GM12878 (cell line): ENCODE measurements around the gene RHOXF2. TPM values are rescaled to one million over a fixed set of nuclear protein-coding genes. Genes with fewer than 3 reads are reported as not detected.
"Not testable (repeated sequence)": the region's sequence is repeated elsewhere in the genome, so short reads cannot be mapped to it uniquely, and the experiment has no call there.

Source experiments
- ATAC-seq: fragments of 200-7000 bp; cut with Tn5 transposase; 3 replicates; pipeline ENCODE4 v1.9.1; 2020; ENCODE audit warnings: mild to moderate bottlenecking, moderate library complexity
- BruUV-seq: library from RNA; stranded (reverse); fragments of 400-500 nt; replicated peaks from 2 replicates; lab custom pipeline; 2021; lab: Mats Ljungman, UMichigan
- CTCF ChIA-PET: fragments of 300-600 bp; sonication (Branson Sonifier 250); formaldehyde crosslinking; extraction: SDS; loops from one replicate; lab custom pipeline; 2021; ENCODE audit warnings: inconsistent platforms; lab: Yijun Ruan, JAX
- POLR2A ChIA-PET: fragments of 350-600 bp; formaldehyde crosslinking; extraction: SDS; loops from one replicate; lab custom pipeline; 2021; ENCODE audit warnings: inconsistent platforms; lab: Charles Lee
- RAD21 ChIA-PET: fragments of 300-600 bp; sonication (Branson Sonifier 250); formaldehyde crosslinking; loops from one replicate; lab custom pipeline; 2023; ENCODE audit warnings: antibody characterized with exemption; ENCODE audit not compliant: unreplicated experiment; lab: Charles Lee
- SMC1A ChIA-PET: fragments of 300-600 bp; sonication (Branson Sonifier 250); formaldehyde crosslinking; loops from one replicate; lab custom pipeline; 2023; ENCODE audit not compliant: unreplicated experiment, uncharacterized antibody; lab: Charles Lee
- DNase-seq: peaks from one replicate; pipeline ENCODE4 v3.0.0-alpha.2; 2011; ENCODE audit warnings: low read depth, low spot score
- FAIRE-seq: peaks from 3 replicates; lab custom pipeline; 2011; peaks lifted over from hg19 to GRCh38; lab: Jason Lieb, UNC
- H2AFZ ChIP-seq: 2 replicates; pipeline ENCODE4 v1.6.0; 2011; ENCODE audit warnings: low read depth, low read length, control low read depth; ENCODE audit not compliant: control insufficient read depth
- H3K27ac ChIP-seq: 2 replicates; pipeline ENCODE4 v1.5.1; 2011; ENCODE audit warnings: control low read depth; ENCODE audit not compliant: control insufficient read depth, insufficient read depth
- H3K27me3 ChIP-seq, 2 experiments: replicated peaks in 1 of 2; 2 replicates each; pipeline versions ENCODE4 v1.6.0 to v1.6.1; 2011; ENCODE audit warnings: low read length in 1 of 2; ENCODE audit not compliant: control insufficient read depth in 2 of 2, insufficient read depth in 2 of 2
- H3K36me3 ChIP-seq, 2 experiments: 2 replicates each; pipeline ENCODE4 v1.5.1; 2011; ENCODE audit warnings: low read length in 1 of 2; ENCODE audit not compliant: control insufficient read depth in 2 of 2, insufficient read depth in 2 of 2
- H3K4me1 ChIP-seq: 2 replicates; pipeline ENCODE4 v1.6.1; 2011; ENCODE audit warnings: mild to moderate bottlenecking, low read length, moderate library complexity, mixed read lengths; ENCODE audit not compliant: control insufficient read depth, insufficient read depth
- H3K4me2 ChIP-seq: 2 replicates; pipeline ENCODE4 v1.6.0; 2011; ENCODE audit warnings: control low read depth; ENCODE audit not compliant: control insufficient read depth, insufficient read depth
- H3K4me3 ChIP-seq: fragments of 200-600 bp; sonication (generic); 2 replicates; pipeline ENCODE4 v1.5.1; 2016
- H3K79me2 ChIP-seq: 2 replicates; pipeline ENCODE4 v1.6.0; 2011; ENCODE audit warnings: low read length; ENCODE audit not compliant: control insufficient read depth, insufficient read depth
- H3K9ac ChIP-seq: 2 replicates; pipeline ENCODE4 v1.8.0; 2011; ENCODE audit warnings: low read length, control low read depth, mixed read lengths; ENCODE audit not compliant: control insufficient read depth, insufficient read depth
- H3K9me3 ChIP-seq: replicated peaks from 3 replicates; pipeline ENCODE4 v1.5.1; 2011; ENCODE audit warnings: mild to moderate bottlenecking, low read length; ENCODE audit not compliant: control insufficient read depth, insufficient read depth
- H4K20me1 ChIP-seq: 2 replicates; pipeline ENCODE4 v1.6.0; 2011; ENCODE audit not compliant: control insufficient read depth, insufficient read depth
- MLLT1 ChIP-seq: fragments of 450-650 bp; IDR thresholded peaks from 2 replicates; pipeline ENCODE4 v1.6.1; 2016; ENCODE audit warnings: mild to moderate bottlenecking
- MTA3 ChIP-seq: IDR thresholded peaks from 2 replicates; pipeline ENCODE4 v1.6.1; 2012; ENCODE audit warnings: low read length, inconsistent platforms, borderline replicate concordance
- PML ChIP-seq: IDR thresholded peaks from 2 replicates; pipeline ENCODE4 v1.6.1; 2012; ENCODE audit warnings: low read length, inconsistent platforms
- RELA ChIP-seq: fragments of 450-650 bp; IDR thresholded peaks from 2 replicates; pipeline ENCODE4 v1.8.0; 2014; ENCODE audit warnings: borderline replicate concordance; ENCODE audit not compliant: partially characterized antibody
- TAF1 ChIP-seq: IDR thresholded peaks from 2 replicates; pipeline ENCODE4 v1.6.1; 2011; ENCODE audit warnings: mild to moderate bottlenecking, low read depth, low read length, borderline replicate concordance
- WGBS: methylation state at CpG from one replicate; pipeline ENCODE4 v1.1.6; 2016; ENCODE audit warnings: low lambda C conversion rate; ENCODE audit not compliant: insufficient replicate concordance, insufficient coverage; ENCODE audit errors: missing lambda C conversion rate; 5-methylcytosine and 5-hydroxymethylcytosine counted together
- in situ Hi-C: fragments of 300-500 bp; cut with MboI; formaldehyde crosslinking; loops from 9 replicates; pipeline ENCODE4 v1.14.3; 2018; ENCODE audit warnings: mixed read lengths
- intact Hi-C: fragments of 100-400 bp; cut with micrococcal nuclease; formaldehyde crosslinking; loops from one replicate; pipeline ENCODE4 v1.14.2; 2022; ENCODE audit not compliant: unreplicated experiment
- polyA plus RNA-seq, 11 experiments: library from polyadenylated mRNA; depleted of rRNA in 4 of 11; unstranded in 6 of 11; stranded (reverse) in 5 of 11; fragments of >200 nt; fragmentation: Nextera tagmentation in 4 of 11; fragmentation: Illumina TruSeq in 1 of 11; extraction: Ambion mirVana in 4 of 11; extraction: Trizol in 1 of 11; gene quantifications; 1 replicate in 1 of 11; 2 replicates in 10 of 11; pipeline versions ENCODE4 v1.2.1 to v1.2.3, GENCODE V29; 2011 to 2016; ENCODE audit warnings: inconsistent platforms in 2 of 11, missing spikeins in 2 of 11, low read depth in 1 of 11
- total RNA-seq, 4 experiments: library from RNA; depleted of rRNA in 3 of 4; stranded (reverse); fragments of >200 nt in 3 of 4; fragmentation: Illumina TruSeq in 1 of 4; extraction: Trizol in 1 of 4; gene quantifications; 2 replicates each; pipeline versions ENCODE4 v1.2.1 to v1.2.3, GENCODE V29; 2013 to 2021

Gene RHOXF2
- total and polyA plus RNA-seq, 10 of the 15 experiments (the other 5 are each of a cell fraction or from before 2014, with no cell fraction given): 0.03 TPM; not detected in 8

- TF ChIP-seq TAF1: no peak
Measured at GRCh38 chrX:120125444-120125843, 33.0 kb upstream of the RHOXF2 start (continued).

DNA sequence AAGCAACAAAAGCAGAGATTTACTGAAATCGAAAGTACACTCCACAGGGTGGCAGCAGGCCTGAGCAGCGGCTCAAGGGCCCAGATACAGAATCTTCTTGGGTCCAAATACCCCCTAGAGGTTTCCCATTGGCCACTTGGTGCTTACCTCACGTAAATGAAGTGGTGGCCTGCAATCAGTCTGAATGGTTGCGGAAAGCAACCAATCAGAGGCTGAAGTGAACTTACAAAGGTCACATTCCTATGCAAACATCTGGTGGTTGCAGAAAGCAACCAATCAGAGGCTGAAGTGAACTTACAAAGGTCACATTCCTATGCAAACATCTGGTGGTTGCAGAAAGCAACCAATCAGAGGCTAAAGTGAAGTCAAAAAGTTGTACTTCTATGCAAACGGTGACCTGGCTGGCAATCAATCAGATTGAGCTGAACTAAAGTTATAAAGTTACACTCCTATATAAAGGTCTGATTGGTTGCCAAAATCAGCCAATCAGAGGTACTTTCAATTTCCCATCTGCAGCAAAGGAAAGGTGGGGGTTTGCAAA, 30.0 kb upstream of the RHOXF2 start:
- BruUV-seq, intact Hi-C loops, ATAC-seq, H3K4me1 ChIP-seq, H3K79me2 ChIP-seq, H3K4me3 ChIP-seq, H2AFZ ChIP-seq, DNase-seq, H3K36me3 ChIP-seq, FAIRE-seq, H3K9ac ChIP-seq, H4K20me1 ChIP-seq, POLR2A ChIA-PET, H3K4me2 ChIP-seq, CTCF ChIA-PET, H3K27ac ChIP-seq, H3K9me3 ChIP-seq, H3K27me3 ChIP-seq, RAD21 ChIA-PET: not testable (repeated sequence)
- WGBS: 58% methylated on average over 5 of the region's 5 CpGs
- in situ Hi-C loops: loop anchor here (25.0 kb wide), 1 partner anchor 141 kb away; no protein-coding TSS in a partner anchor
- SMC1A ChIA-PET: interaction anchor here (1.4 kb wide), 1 partner anchor 9 kb away, joined by 3 read pairs; no protein-coding TSS in a partner anchor

- H3K27ac ChIP-seq: no peak overlapping the region
- CTCF ChIA-PET: interaction anchor here (1.1 to 1.2 kb wide), 2 partner anchors 11 to 101 kb away, joined by 3 read pairs; no protein-coding TSS in a partner anchor
- RAD21 ChIA-PET: interaction anchor here (0.9 kb wide), 1 partner anchor 12 kb away, joined by 3 read pairs; no protein-coding TSS in a partner anchor
- TF ChIP-seq MLLT1 (peak; percentile 77), PML (no peak), MTA3 (no peak), RELA (peak; percentile 7)
- no peaks in the 10 kb centered on the region for H3K9me3 ChIP-seq
- H4K20me1 ChIP-seq: no peaks in the 10 kb centered on the region
- POLR2A ChIA-PET: interaction anchor here (1.1 kb wide), 1 partner anchor 27 kb away, joined by 3 read pairs; no protein-coding TSS in a partner anchor
- ATAC-seq (peak; percentile 79), DNase-seq (no peak), FAIRE-seq (no peak)
- 56% methylated on average over 6 of the region's 6 CpGs for WGBS
- no TSS peak for BruUV-seq
- H3K4me1 ChIP-seq: no peaks in the 10 kb centered on the region
- 0 out of 2 replicates have a peak overlapping the region, but pooled peaks have one; percentile 34 for H3K4me2 ChIP-seq
- intact Hi-C loops (no loop called here), in situ Hi-C loops (loop anchor here (25.0 kb wide), 1 partner anchor 149 kb away; no protein-coding TSS in a partner anchor)
- no peak overlapping the region for H3K4me3 ChIP-seq
- no peak overlapping the region for H3K9ac ChIP-seq
- SMC1A ChIA-PET: interaction anchor here (1.3 to 1.6 kb wide), 2 partner anchors 9 to 13 kb away, joined by 4 read pairs; no protein-coding TSS in a partner anchor
- H3K27me3 ChIP-seq: no peaks in the 10 kb centered on the region
- no peaks in the 10 kb centered on the region for H3K36me3 ChIP-seq
- no peaks in the 10 kb centered on the region for H3K79me2 ChIP-seq
- H2AFZ ChIP-seq: no peak overlapping the region
Measured at GRCh38 chrX:120136128-120136527, 22.3 kb upstream of the RHOXF2 start.
